CD4-positive, alpha-beta T cell treated with Interleukin-2 at 100 ng/mL for 4 hours (primary cell): ENCODE results near the gene FAHD2A.
A peak's percentile ranks its signal among the peaks of the same experiment; 100 is the strongest.
"Not testable (repeated sequence)": the region's sequence is repeated elsewhere in the genome, so short reads cannot be mapped to it uniquely, and the experiment has no call there.

Experiments used
- DNase-seq: peaks from one replicate; pipeline ENCODE4 v3.0.0-alpha.2; 2020; ENCODE audit warnings: low spot score

Gene FAHD2A

DNA sequence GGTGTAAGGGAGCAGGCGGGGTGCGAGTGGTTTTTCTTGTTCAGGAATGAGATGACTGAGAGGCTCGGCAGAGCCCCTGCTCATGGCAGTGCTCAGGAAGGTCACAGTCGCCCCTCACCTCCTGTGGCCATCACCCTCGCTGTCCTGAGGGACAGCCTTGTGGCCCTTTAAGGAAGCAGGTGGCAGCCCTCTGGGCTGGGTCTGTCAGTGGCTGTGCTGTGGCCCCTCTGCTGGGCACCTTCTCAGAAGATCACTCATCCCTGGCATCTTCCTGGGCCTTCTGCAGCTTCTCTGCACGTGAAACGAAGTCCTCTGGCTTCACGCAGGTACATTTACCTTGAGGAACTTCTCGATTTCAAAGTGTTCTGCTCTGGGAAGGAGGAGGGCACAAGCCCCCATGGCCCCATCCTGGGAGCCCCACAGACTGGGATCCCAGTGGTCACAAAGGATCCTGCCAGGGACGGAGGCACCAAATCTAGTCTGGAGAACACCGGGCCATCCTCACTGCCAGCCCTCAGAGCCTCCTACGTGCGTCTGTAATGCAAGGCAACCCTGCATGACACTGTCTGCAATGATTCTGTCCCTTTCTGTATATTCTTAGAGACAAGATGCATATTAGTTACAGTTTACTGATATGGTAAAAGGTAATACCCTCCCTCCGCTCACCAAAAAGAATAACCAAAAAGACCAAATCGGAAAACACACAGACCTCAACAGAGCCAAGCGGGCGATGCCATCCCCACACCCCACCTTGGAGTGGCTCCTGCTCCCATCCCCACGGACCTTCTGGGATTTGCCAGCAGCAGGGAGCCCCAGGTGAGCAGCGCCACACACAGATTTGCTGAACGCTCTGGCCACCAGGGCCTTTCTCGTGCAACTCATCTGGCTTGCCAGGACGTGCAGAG lies 25.9 kb upstream of the FAHD2A start:
- no peak for DNase-seq

DNA sequence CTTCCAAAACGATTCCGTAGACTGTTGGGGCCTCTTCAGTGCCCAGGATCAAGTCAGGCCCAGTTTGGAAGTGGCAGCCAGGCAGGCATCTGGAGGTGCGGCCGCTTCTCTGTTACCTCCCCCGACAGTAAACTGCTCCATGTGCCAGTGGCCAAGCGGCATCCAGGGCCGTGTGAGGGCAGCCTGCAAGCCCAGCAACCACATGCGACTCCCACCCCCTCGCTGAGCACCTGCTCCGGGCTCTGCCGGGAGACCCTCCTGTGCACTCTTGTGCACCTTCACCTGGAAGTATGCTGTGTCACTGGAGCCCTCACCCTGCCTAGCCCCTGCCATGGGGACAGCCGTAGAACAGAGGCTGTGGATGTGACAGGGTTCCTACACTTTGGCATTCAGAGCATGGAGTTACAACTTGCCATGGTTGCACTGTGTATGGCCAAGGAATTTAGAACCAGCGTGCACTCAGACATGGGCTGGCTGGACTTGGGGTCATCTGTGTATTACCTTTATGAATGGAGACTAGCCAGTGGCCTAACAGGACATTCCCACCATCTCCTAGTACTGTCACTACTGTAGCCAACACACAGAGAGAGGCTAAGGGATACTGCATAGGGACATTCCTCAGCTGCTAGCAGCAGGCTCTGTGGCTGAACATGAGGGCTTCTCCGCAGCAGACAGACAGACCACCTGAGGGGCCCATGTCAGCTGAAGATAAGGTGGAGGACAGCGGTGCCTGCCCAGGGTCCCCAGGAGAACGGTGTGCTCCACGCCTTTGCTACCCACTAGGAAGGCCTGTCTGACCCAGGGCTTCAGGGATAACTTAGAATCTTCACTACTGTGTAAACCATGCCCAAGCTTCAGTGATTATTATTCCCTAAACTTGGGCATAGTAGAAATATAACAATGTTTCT lies 25.0 kb upstream of the FAHD2A start:
- no peak for DNase-seq

DNA sequence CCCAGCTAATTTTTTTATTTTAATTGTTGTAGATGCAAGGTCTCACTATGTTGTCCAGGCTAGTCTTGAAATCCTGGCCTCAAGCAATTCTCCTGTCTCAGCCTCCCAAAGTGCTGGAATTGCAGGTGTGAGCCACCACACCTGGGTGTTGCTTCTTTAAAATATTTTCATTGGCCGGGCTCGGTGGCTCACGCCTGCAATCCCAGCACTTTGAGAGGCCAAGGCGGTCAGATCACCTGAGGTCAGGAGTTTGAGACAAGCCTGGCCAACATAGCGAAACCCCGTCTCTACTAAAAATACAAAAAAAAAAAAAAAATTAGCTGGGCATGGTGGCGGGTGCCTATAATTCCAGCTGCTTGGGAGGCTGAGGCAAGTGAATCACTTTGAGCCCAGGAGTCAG lies 24.2 kb upstream of the FAHD2A start:
- DNase-seq = not testable (repeated sequence)

DNA sequence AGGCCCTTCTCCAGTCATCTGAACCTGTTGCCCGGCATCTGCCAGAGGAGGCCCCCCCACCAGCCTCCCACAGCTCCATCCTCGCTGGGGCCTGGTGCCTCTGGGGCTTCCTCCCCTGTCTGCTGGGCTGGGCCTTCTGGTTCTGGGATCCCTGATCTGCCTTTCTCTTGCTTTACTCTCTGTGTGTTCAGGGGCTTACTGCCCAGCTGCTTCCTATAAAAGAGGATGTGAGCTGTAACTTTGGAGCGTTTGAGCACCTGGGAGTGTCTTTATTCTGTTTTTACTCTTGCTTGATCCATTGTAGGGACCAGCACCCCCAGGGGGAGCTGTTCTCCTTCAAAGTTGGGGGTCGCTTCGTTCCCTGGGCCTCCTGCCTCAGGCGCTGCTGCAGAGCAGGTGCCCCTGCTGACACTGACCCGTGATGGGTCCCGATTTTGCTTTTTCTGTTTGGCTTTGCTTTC lies 23.1 kb upstream of the FAHD2A start:
- DNase-seq = no peak

DNA sequence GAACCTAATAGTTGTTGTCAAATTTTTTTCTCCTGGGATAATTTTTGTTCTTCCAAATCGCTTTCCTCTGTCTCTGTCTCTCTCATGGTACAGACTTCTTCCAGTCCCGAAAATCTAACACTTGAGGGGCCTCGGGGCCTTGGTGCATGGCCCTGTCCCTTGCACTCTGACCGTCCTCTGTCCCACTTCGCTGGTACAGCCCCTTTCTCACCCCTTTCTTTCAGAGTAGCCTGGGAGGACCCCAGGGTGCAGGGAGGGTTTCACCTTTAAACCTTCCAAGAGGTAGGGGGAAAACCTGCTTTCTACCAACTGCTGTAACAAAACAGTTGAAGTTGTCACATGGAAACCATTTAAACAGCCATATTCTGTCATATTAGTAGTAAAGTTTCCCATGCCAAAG lies 22.2 kb upstream of the FAHD2A start:
- no peak for DNase-seq

DNA sequence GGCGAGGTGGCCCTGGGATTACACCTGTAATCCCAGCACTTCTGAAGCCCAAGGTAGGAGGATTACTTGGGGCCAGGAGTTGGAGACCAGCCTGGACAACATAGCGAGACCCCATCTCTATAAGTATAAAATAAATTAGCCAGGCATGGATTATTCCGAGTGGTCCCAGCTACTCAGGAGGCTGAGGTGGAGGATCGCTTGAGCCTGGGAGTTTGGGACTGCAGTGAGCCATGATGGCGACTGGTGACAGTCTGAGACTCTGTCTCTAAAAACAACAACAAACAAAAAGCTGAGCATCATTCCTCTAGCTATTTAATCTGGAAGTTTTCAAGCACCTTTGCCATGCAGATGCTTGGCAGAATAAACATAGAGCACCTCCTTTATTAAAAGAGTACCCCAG lies 21.8 kb upstream of the FAHD2A start:
- no peak for DNase-seq

DNA sequence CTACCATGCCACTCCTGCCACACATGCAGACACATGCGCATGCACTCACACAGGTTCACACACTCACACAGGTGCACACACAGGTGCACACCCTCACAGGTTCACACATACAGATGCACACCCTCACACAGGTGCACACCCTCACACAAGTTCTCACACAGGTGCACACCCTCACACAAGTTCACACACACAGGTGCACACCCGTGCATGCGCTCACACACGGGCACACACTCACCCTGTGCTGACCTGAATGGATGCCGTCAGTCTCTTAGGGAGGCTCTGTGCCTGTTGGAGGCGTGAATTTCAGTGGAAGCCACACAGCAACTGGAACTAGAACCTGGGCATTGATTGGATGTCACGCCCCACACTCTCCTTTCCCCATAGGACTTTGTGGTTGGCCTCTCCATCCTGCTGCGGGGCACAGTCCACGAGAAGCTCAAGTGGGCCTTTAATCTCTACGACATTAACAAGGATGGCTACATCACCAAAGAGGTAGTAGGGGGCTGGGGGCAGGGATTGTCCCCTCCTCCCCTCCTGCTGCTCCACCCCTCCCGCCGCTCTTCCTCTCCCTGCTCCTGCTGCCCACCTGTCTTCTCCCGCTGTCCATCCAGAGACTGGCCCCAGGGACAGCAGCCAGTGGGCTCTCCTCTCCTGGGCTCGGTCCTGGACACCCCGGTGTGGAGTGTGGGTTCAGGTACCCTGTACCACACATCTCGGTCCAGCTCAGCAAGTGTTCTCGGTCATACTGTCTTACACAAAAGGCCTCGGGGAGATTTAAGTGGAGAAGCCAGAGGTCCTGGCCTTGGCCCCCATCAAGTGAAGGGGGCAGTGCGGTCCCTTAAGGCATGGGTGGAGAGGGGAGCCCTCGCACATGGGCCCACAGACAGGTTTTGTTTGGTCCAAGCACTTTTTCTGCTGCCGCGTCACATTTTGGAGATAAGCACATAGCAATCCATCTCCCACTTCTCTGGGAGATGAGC lies 21.0 kb upstream of the FAHD2A start:
- DNase-seq = no peak

DNA sequence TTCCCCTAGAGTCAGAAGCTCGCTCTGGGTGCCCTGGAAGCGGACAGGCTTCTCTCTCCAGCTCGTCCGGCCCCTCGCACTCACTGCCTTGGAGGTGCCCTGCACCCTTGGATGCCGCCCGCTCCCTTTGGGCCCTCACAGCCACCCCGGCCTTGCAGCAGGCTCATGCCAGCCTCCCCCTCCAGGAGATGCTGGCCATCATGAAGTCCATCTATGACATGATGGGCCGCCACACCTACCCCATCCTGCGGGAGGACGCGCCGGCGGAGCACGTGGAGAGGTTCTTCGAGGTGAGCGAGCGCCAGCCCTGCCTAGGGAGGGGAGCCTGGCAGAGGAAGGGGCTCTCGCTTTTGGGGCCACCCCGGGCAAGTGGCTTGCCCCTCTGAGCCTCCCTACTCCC lies 20.3 kb upstream of the FAHD2A start:
- no peak for DNase-seq

DNA sequence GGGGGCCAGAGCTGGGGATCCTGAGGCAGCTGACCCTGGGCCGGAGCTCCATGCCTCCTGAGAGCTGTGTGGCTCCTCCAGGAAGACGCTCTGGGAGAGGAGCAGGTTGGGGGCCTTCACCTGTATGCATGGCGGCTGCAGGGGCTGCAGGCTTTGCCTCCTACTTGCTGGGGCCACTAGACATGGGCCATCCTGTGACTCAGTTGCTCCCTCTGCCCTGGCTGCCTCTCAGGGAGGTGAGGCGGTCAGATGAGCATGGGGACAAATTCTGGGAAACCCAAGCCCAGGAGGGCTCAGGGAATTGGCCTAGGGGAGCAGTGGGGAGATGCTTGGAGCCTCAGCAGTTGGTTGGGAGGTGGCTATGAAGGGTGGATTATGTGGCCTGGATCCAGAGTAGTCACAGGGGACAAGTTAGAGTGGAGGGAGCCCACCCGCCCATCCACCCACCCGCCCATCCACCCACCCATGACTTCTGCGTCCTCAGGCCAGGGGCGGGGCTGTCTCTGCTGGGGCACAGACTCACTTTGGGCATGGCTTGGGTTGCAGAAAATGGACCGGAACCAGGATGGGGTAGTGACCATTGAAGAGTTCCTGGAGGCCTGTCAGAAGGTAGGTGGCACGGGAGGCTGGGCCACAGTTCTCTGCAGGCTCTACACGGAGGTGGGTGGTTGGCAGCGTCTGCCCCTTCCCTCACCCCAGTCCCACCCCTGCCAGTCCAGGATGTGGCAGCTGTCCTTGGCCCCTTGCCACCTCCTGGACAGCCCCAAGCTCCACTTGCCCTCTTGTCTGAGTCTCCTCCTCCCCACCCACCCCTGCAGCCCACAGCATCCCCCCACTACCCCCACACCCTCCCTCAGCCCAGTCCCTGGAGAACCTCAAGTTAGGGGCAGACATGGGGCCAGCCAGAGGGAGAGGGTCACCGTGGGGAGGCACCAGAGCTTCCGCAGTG lies 19.5 kb upstream of the FAHD2A start:
- no peak for DNase-seq

DNA sequence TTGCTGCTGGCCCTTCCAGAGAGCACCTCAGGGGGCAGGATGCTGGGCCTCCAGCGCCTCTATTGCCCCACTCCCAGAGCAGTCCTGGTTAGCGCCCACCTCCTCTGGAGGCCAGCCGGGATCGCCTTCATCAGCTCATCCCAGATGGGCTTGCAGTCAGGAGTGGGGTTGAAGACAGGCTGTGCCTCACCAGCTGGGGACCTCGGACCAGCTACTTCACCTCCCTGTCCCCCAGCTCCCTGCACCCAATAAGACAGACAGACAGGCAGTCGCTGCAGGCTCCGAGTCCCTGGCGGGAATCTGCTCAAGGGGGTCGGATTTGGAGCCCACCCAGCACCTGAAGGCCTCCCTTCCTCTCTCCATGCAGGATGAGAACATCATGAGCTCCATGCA lies 18.9 kb upstream of the FAHD2A start:
- no peak for DNase-seq

DNA sequence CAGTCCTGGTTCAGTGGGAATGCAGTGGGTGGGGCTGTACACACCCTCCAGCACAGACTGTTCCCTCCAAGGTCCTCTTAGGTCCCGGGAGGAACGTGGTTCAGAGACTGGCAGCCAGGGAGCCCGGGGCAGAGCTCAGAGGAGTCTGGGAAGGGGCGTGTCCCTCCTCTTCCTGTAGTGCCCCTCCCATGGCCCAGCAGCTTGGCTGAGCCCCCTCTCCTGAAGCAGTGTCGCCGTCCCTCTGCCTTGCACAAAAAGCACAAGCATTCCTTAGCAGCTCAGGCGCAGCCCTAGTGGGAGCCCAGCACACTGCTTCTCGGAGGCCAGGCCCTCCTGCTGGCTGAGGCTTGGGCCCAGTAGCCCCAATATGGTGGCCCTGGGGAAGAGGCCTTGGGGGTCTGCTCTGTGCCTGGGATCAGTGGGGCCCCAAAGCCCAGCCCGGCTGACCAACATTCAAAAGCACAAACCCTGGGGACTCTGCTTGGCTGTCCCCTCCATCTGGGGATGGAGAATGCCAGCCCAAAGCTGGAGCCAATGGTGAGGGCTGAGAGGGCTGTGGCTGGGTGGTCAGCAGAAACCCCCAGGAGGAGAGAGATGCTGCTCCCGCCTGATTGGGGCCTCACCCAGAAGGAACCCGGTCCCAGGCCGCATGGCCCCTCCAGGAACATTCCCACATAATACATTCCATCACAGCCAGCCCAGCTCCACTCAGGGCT lies 17.5 kb upstream of the FAHD2A start:
- DNase-seq = no peak

DNA sequence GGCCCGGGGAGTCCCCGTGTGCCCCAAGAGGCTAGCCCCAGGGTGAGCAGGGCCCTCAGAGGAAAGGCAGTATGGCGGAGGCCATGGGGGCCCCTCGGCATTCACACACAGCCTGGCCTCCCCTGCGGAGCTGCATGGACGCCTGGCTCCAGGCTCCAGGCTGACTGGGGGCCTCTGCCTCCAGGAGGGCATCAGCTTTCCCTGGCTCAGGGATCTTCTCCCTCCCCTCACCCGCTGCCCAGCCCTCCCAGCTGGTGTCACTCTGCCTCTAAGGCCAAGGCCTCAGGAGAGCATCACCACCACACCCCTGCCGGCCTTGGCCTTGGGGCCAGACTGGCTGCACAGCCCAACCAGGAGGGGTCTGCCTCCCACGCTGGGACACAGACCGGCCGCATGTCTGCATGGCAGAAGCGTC lies 16.9 kb upstream of the FAHD2A start:
- no peak for DNase-seq

DNA sequence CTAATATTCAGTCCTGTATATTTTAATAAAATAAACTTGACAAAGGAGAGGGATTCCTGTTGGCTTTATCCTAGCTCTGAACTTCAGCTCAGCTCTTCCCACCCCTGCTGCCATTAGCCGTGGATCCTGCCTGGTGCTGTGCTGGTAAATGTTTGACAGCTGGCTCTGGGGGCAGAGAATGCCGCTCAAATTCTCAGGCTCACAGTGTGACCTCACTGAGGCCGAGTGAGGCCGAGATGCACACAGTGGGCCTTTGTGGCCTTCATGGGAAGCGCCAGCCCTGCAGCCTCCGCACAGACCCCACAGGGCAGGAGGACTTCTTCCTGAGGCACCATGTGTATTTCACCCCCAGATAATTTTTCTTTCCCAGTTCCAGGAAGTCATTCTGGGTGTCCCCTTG lies 16.5 kb upstream of the FAHD2A start:
- DNase-seq = no peak

DNA sequence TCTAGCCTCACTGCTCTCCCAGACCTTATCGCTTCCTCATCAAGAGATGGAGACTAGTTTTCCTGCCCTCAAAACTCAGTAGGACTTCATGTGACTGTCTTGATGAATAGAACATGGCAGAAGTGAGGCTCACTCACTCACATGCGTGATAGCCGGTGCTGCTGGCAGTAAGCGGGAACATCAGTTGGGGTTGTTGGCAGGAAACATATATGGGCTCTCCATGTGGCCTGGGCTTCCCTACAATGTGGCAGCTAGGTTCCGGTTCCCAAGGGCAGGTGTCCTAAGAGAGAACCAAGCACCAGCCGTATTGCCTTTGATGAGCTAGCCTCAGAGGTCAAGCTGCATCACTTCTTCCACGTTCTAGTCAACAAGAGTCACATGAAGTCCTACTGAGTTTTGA lies 15.2 kb upstream of the FAHD2A start:
- no peak for DNase-seq

DNA sequence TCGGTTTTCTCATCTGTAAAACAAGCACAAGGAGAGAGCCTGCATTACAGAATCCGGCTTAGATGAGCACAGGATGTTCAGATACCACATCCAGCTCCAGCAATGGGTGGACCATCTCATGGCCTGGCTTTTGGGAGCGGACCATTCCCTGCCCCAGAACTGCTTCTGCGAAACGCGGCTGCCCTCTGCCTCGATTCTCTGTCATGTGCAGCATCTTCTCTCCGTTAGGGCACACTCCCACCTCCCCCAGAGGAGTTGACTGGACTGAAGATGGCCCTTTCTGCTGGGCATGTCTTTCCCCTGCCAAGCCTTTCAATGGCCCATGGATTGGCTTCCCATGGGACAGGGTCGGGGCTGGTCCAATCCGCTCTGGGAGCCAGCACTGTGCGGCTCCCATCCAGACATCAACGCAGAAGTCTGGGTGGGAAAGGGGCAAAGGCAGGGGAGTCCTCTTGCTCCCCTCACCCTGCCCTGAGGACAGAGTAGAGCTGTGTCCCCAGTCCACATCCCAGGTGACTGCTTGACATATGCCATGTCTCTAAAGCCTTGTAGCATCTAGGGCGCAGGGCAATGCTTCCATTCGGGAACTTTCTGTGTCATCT lies 14.3 kb upstream of the FAHD2A start:
- no peak for DNase-seq

DNA sequence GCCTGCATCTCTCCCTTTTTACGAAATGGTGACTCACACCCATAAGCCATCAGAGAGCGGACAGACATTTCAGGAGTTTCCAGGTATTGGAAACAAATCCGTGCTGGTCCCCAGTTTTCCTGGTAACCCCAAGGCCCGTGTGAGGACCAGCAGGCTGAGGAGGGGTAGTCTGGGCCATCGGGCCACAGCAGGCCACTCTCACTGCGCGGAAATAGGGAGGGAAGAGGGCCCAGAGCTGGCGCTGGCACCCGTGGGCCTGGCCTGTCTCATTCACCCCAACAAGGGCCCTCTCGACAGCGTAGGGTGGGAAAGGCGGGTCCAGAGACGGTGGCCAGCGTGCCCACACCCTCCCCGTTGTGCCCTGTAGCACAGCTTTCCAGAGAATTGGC lies 13.7 kb upstream of the FAHD2A start:
- DNase-seq = no peak

DNA sequence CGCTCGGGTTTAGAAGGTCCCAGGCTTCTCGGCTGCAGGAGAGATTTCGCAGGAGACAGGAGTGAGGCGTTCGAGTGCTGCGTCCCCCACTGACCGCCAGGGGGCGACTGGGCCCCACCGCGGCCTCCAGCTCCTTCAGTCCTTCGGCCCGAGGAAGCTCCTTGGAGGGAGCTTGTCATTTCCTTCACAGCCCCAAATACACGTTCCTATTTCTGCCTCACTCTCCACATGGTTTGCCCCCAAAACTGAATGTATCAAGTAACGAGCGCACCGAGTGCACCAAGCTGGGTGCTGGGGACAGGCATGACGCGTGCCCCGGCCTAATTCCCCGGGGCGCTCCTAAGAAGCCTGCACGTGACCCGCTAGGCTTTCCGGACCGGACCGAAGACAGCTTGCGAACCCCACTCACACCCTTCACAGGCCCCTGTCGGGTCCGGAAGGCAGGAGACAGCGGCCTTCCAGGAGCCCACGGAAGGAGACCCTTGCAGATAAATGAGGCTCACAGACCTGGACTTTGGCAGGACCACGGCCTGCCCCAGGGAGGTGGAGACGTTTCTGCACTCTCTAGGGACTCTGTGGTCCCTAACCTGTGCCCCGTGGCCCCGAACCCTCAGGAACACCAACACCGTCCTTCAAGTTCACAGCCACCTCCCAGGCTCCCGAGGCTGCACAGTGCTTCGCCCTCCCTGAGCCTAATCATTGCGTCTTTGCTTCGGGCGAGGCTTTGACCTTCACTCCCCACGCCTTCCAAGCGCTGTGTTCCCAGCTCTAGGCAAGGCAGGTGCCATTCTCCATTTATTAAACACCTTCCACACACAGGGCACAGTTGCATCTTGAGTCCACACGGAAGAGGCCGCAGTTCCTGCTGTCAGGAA lies 13.0 kb upstream of the FAHD2A start:
- DNase-seq = peak; percentile 36

DNA sequence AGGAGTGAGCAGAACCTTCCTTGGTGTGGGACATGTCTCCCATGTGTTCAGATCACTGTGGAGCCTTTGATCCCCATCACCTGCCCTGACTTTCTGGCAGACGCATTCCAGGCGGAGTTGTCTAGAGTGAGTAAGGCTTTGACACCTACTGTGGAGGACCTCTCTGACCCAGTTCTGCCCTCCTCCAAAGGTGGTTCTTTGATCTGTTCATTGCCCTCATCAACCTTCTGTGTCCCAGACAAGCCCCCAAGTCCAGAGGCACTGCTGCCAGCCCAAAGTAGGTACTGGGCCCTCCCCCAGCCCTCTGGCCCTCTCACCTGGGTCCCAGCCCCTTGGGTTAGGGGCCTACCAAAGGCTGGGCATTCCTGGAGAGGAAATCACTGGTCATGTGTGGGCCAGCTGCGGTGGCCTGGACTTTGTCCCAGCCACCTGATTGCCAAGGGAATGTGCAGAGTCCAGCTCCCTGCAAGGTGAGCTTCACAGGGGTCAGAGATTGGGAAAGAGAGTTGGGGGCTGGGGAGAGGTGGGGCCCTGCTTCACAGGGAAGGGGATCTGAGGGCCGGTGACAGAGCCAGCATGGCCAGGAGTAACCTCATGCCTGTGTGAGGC lies 12.1 kb upstream of the FAHD2A start:
- DNase-seq = no peak
